ENCODE measurements around the gene FIZ1. TPM values are rescaled to one million over a fixed set of nuclear protein-coding genes. Genes with fewer than 3 reads are reported as not detected.

Gene FIZ1
- total RNA-seq, 4 donors from 2014 or later = 4.8 to 11.7 (median 7.9) TPM

DNA sequence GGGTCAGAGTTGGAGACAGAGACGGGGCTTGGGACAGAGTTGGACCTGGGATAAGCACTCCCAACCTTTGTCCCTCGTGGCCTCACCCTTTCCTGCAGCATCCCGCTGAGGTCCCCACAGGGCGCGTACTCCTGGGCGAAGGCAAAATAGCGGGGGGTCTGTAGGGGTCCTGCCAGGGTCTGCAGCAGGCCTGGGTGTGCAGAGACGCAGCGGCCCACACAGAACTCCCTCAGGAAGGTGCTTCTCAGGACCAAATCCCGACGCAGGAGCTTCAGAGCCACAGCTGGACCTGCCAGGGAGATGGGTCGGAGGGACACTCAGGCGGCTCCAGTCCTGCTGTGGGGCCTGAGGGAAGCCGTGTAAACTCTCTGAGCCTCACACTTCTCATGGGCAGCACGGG is 55.3 kb downstream of the FIZ1 start:
- WGBS, 2 donors = 81 to 84% methylated on average over 13 to 15 of the region's 15 CpGs
- Histone ChIP-seq H3K9me3 (no peaks in the 10 kb centered on the region), H3K4me1 (peaks cover 0 to 8% (median 0%) of the 10 kb centered on the region in 4 donors), H3K27ac (no peak overlapping the region), H3K4me3 (no peak overlapping the region), H3K36me3 (no peaks in the 10 kb centered on the region), H3K27me3 (peaks cover 0 to 36% of the 10 kb centered on the region in 2 donors)
- no peak for DNase-seq (ENCODE audit: low spot score in 2 of 2)
- TF ChIP-seq POLR2A (IDR thresholded peaks at IDR 0.05) = no peak
- TF ChIP-seq EP300 (IDR thresholded peaks at IDR 0.05) = no peak
- TF ChIP-seq, protein P1, sequence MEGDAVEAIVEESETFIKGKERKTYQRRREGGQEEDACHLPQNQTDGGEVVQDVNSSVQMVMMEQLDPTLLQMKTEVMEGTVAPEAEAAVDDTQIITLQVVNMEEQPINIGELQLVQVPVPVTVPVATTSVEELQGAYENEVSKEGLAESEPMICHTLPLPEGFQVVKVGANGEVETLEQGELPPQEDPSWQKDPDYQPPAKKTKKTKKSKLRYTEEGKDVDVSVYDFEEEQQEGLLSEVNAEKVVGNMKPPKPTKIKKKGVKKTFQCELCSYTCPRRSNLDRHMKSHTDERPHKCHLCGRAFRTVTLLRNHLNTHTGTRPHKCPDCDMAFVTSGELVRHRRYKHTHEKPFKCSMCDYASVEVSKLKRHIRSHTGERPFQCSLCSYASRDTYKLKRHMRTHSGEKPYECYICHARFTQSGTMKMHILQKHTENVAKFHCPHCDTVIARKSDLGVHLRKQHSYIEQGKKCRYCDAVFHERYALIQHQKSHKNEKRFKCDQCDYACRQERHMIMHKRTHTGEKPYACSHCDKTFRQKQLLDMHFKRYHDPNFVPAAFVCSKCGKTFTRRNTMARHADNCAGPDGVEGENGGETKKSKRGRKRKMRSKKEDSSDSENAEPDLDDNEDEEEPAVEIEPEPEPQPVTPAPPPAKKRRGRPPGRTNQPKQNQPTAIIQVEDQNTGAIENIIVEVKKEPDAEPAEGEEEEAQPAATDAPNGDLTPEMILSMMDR (IDR thresholded peaks at IDR 0.05) = no peak

DNA sequence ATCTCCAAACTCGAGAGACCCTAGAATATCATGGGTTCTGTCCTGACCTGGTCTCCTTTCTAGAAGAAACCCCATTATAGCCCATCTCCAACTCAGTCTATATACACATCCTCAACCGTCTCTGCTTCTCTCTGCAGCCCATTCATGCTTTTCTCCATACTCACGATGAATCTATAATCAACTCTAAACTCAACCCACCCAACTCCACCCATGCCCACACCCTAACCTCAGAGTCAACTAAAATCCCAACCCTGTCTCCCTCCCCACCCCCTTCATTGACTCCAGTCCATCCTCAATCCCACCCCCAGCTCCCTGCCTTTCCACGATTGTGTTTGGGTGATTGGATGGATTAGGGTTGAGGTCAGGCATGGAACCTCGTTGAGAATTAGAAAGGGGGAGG is 55.8 kb downstream of the FIZ1 start:
- H3K27ac ChIP-seq = no peak overlapping the region
- peaks cover 0 to 8% (median 0%) of the 10 kb centered on the region in 4 donors for H3K4me1 ChIP-seq
- TF ChIP-seq, protein P1 (IDR thresholded peaks at IDR 0.05) = no peak
- TF ChIP-seq POLR2A (IDR thresholded peaks at IDR 0.05) (no peak), EP300 (IDR thresholded peaks at IDR 0.05) (no peak)
- H3K27me3 ChIP-seq = peaks cover 0 to 32% of the 10 kb centered on the region in 2 donors
- 72 to 75% methylated on average over 5 of the region's 5 CpGs for WGBS, 2 donors
- no peak overlapping the region for H3K4me3 ChIP-seq
- no peaks in the 10 kb centered on the region for H3K9me3 ChIP-seq
- no peak for DNase-seq (ENCODE audit: low spot score in 2 of 2)
- no peaks in the 10 kb centered on the region for H3K36me3 ChIP-seq

- no peak overlapping the region for H3K27ac ChIP-seq
- H3K9me3 ChIP-seq = no peaks in the 10 kb centered on the region
- DNase-seq (ENCODE audit: low spot score in 2 of 2) = no peak
- H3K36me3 ChIP-seq = no peaks in the 10 kb centered on the region
- H3K4me1 ChIP-seq = peaks cover 0 to 5% (median 0%) of the 10 kb centered on the region in 4 donors
- no peak overlapping the region for H3K4me3 ChIP-seq
- H3K27me3 ChIP-seq = peaks cover 0 to 23% of the 10 kb centered on the region in 2 donors
- no peak for TF ChIP-seq POLR2A (IDR thresholded peaks at IDR 0.05)
- TF ChIP-seq EP300 (IDR thresholded peaks at IDR 0.05) = no peak
- TF ChIP-seq, protein P1 (IDR thresholded peaks at IDR 0.05) = no peak
- 89 to 90% methylated on average over 7 of the region's 7 CpGs for WGBS, 2 donors
Measured at GRCh38 chr19:55542292-55542855, 56.9 kb downstream of the FIZ1 start.

Other genes starting within 250 kb of the FIZ1 start
- not detected for gene COX6B2, start 244.8 kb downstream of the FIZ1 start, total RNA-seq
- not detected for gene GARIN5B, start 236.3 kb downstream of the FIZ1 start, total RNA-seq
- under 1 TPM in 1 of 4 donors, not detected in 3; 0.21 TPM for gene IL11, start 229.1 kb downstream of the FIZ1 start, total RNA-seq
- gene TMEM190, start 222.7 kb downstream of the FIZ1 start, total RNA-seq = 1 to 10 TPM in 1 of 4 donors, not detected in 3; 2.7 TPM
- 1 to 10 TPM in 2 of 4 donors, under 1 TPM in 2; 0.63 to 7.5 (median 2.6) TPM for gene TMEM238, start 215.2 kb downstream of the FIZ1 start, total RNA-seq
- 100 to 1,000 TPM; 266 to 574 (median 354) TPM for gene RPL28, start 213.6 kb downstream of the FIZ1 start, total RNA-seq
- 10 to 100 TPM in 2 of 4 donors, 1 to 10 TPM in 2; 8.0 to 16.2 (median 9.9) TPM for gene UBE2S, start 191.7 kb downstream of the FIZ1 start, total RNA-seq
- 1 to 10 TPM in 3 of 4 donors, under 1 TPM in 1; 0.42 to 4.1 (median 2.0) TPM for gene SHISA7, start 156.2 kb downstream of the FIZ1 start, total RNA-seq
- 10 to 100 TPM; 38.0 to 80.4 (median 65.9) TPM for gene ISOC2, start 137.9 kb downstream of the FIZ1 start, total RNA-seq
- not detected for gene C19orf85, start 134.8 kb downstream of the FIZ1 start, total RNA-seq
- 10 to 100 TPM in 1 of 4 donors, 1 to 10 TPM in 3; 3.5 to 16.8 (median 4.0) TPM for gene ZNF628, start 122.9 kb downstream of the FIZ1 start, total RNA-seq
- 1 to 10 TPM; 3.1 to 8.0 (median 4.3) TPM for gene NAT14, start 114.3 kb downstream of the FIZ1 start, total RNA-seq
- gene SSC5D, start 111.1 kb downstream of the FIZ1 start, total RNA-seq = 10 to 100 TPM in 1 of 4 donors, 1 to 10 TPM in 3; 3.9 to 14.5 (median 7.2) TPM
- gene SBK2, start 62.4 kb downstream of the FIZ1 start, total RNA-seq = not detected
- under 1 TPM in 1 of 4 donors, not detected in 3; 0.59 TPM for gene SBK3, start 54.0 kb downstream of the FIZ1 start, total RNA-seq
- gene ZNF579, start 18.7 kb downstream of the FIZ1 start, total RNA-seq = 1 to 10 TPM; 2.0 to 5.3 (median 4.2) TPM
- gene ZNF524, start 771 bp upstream of the FIZ1 start, total RNA-seq = 10 to 100 TPM; 23.1 to 35.0 (median 27.0) TPM
- 10 to 100 TPM in 3 of 4 donors, 1 to 10 TPM in 1; 8.8 to 15.0 (median 12.7) TPM for gene ZNF865, start 6.1 kb upstream of the FIZ1 start, total RNA-seq
- gene ZNF784, start 25.0 kb upstream of the FIZ1 start, total RNA-seq = 1 to 10 TPM; 1.5 to 6.9 (median 1.9) TPM
- 10 to 100 TPM; 24.1 to 67.5 (median 35.0) TPM for gene ZNF580, start 41.5 kb upstream of the FIZ1 start, total RNA-seq
- 10 to 100 TPM in 2 of 4 donors, 1 to 10 TPM in 2; 5.7 to 19.4 (median 8.8) TPM for gene ZNF581, start 44.1 kb upstream of the FIZ1 start, total RNA-seq
- 10 to 100 TPM; 14.5 to 39.6 (median 16.1) TPM for gene CCDC106, start 48.7 kb upstream of the FIZ1 start, total RNA-seq
- 100 to 1,000 TPM; 115 to 242 (median 141) TPM for gene U2AF2, start 55.5 kb upstream of the FIZ1 start, total RNA-seq
- gene EPN1, start 75.7 kb upstream of the FIZ1 start, total RNA-seq = 100 to 1,000 TPM in 3 of 4 donors, 10 to 100 TPM in 1; 92.0 to 164 (median 118) TPM
- not detected for gene NLRP9, start 138.9 kb upstream of the FIZ1 start, total RNA-seq
- gene RFPL4A, start 159.6 kb upstream of the FIZ1 start, total RNA-seq = 1 to 10 TPM in 1 of 4 donors, not detected in 3; 1.2 TPM
- not detected for gene RFPL4AL1, start 169.6 kb upstream of the FIZ1 start, total RNA-seq
- not detected for gene NLRP11, start 232.5 kb upstream of the FIZ1 start, total RNA-seq
- gene NLRP4, start 237.0 kb upstream of the FIZ1 start, total RNA-seq = not detected